HCT116 (cell line): ENCODE results near the gene DKK3. TPM values are rescaled to one million over a fixed set of nuclear protein-coding genes. Genes with fewer than 3 reads are reported as not detected.
"Not testable (repeated sequence)": the region's sequence is repeated elsewhere in the genome, so short reads cannot be mapped to it uniquely, and the experiment has no call there.

ENCODE experiments used
- ATAC-seq: fragments of 200-7000 bp; cut with Tn5 transposase; 2 replicates; pipeline ENCODE4 v1.9.1; 2020; ENCODE audit warnings: mild to moderate bottlenecking, moderate library complexity
- BruUV-seq: library from RNA; stranded (reverse); fragments of 400-500 nt; replicated peaks from 2 replicates; lab custom pipeline; 2021; lab: Mats Ljungman, UMichigan
- CTCF ChIA-PET: fragments of 300-600 bp; sonication (Branson Sonifier 250); formaldehyde crosslinking; loops from one replicate; lab custom pipeline; 2021; ENCODE audit warnings: antibody characterized with exemption; lab: Charles Lee
- POLR2A ChIA-PET: fragments of 300-600, 350-600 bp; sonication (Branson Sonifier 250); formaldehyde crosslinking; loops from one replicate; lab custom pipeline; 2021; ENCODE audit warnings: antibody characterized with exemption; lab: Charles Lee
- RAD21 ChIA-PET, 2 experiments: fragments of 300-600 bp; sonication (Branson Sonifier 250); formaldehyde crosslinking; loops; one replicate each; lab custom pipeline; 2023; ENCODE audit warnings: low total read pairs in 2 of 2; ENCODE audit not compliant: uncharacterized antibody in 2 of 2, unreplicated experiment in 2 of 2, low non-redundant PET in 1 of 2; lab: Charles Lee
- DNase-seq: peaks from one replicate; pipeline ENCODE4 v3.0.0-alpha.2; 2010; ENCODE audit warnings: low read depth, low spot score
- H2AFZ ChIP-seq: fragments of 200-600 bp; shearing (Covaris generic), sonication (generic); 2 replicates; pipeline ENCODE4 v1.6.1; 2017; ENCODE audit warnings: low read depth, mixed run types, mixed read lengths, antibody characterized with exemption, low read length; ENCODE audit not compliant: poor library complexity, severe bottlenecking
- H3K27ac ChIP-seq: 2 replicates; pipeline ENCODE4 v1.5.1; 2012; ENCODE audit warnings: low read depth, low read length
- H3K27me3 ChIP-seq: fragments of 200-600 bp; sonication (generic); 2 replicates; pipeline ENCODE4 v1.6.1; 2016; ENCODE audit warnings: mixed run types, low read length, mixed read lengths; ENCODE audit not compliant: insufficient read depth
- H3K36me3 ChIP-seq, 2 experiments: fragments of 200-500 bp in 1 of 2; fragments of 200-600 bp in 1 of 2; sonication (Bioruptor generic) in 1 of 2; sonication (generic) in 1 of 2; 2 replicates each; pipeline versions ENCODE4 v1.5.1 to v1.6.1; 2014 to 2016; ENCODE audit warnings: low read length in 2 of 2, inconsistent platforms in 1 of 2, mixed read lengths in 1 of 2, mixed run types in 1 of 2; ENCODE audit not compliant: insufficient read depth in 2 of 2, control insufficient read depth in 1 of 2
- H3K4me1 ChIP-seq, 2 experiments: fragments of 200-600 bp in 1 of 2; sonication (generic) in 1 of 2; 2 replicates each; pipeline versions ENCODE4 v1.5.1 to v1.6.1; 2012 to 2017; ENCODE audit warnings: low read length in 2 of 2, inconsistent platforms in 1 of 2, mild to moderate bottlenecking in 1 of 2, mixed read lengths in 1 of 2, mixed run types in 1 of 2, moderate library complexity in 1 of 2; ENCODE audit not compliant: insufficient read depth in 2 of 2, control insufficient read depth in 1 of 2
- H3K4me2 ChIP-seq: fragments of 200-600 bp; sonication (generic); 2 replicates; pipeline ENCODE4 v1.6.1; 2017; ENCODE audit warnings: mixed run types, low read length, mixed read lengths
- H3K4me3 ChIP-seq, 2 experiments: fragments of 200-600 bp in 1 of 2; sonication (generic) in 1 of 2; replicated peaks in 1 of 2; 2 replicates each; pipeline ENCODE4 v1.5.1; 2011 to 2016; ENCODE audit warnings: low read length in 2 of 2, control low read depth in 1 of 2, low read depth in 1 of 2, mild to moderate bottlenecking in 1 of 2, mixed read lengths in 1 of 2, mixed run types in 1 of 2
- H3K79me2 ChIP-seq: fragments of 200-600 bp; sonication (generic); 2 replicates; pipeline ENCODE4 v1.6.1; 2017; ENCODE audit warnings: mild to moderate bottlenecking, mixed run types, low read length, moderate library complexity, mixed read lengths; ENCODE audit not compliant: insufficient read depth
- H3K9ac ChIP-seq: fragments of 200-600 bp; sonication (generic); 2 replicates; pipeline ENCODE4 v1.6.1; 2016; ENCODE audit warnings: low read length, mixed read lengths
- H3K9me2 ChIP-seq: fragments of 200-600 bp; sonication (generic), shearing (Covaris generic); 2 replicates; pipeline ENCODE4 v1.6.1; 2017; ENCODE audit warnings: mixed run types, mild to moderate bottlenecking, moderate library complexity; ENCODE audit not compliant: insufficient read depth
- H3K9me3 ChIP-seq, 2 experiments: fragments of 200-500 bp in 1 of 2; fragments of 200-600 bp in 1 of 2; sonication (Bioruptor generic) in 1 of 2; sonication (generic) in 1 of 2; 2 replicates each; pipeline ENCODE4 v1.6.1; 2014 to 2017; ENCODE audit warnings: low read length in 2 of 2, mixed read lengths in 2 of 2, inconsistent platforms in 1 of 2, low read depth in 1 of 2, mild to moderate bottlenecking in 1 of 2, mixed run types in 1 of 2, moderate library complexity in 1 of 2; ENCODE audit not compliant: control insufficient read depth in 1 of 2, insufficient read depth in 1 of 2
- H4K20me1 ChIP-seq: fragments of 200-600 bp; sonication (generic), shearing (Covaris generic); 2 replicates; pipeline ENCODE4 v1.6.1; 2017; ENCODE audit warnings: mixed run types, mild to moderate bottlenecking, moderate library complexity; ENCODE audit not compliant: insufficient read depth
- CEBPB ChIP-seq: IDR thresholded peaks from 2 replicates; pipeline ENCODE4 v1.6.1; 2012; ENCODE audit warnings: low read depth
- ELF1 ChIP-seq: IDR thresholded peaks from 2 replicates; pipeline ENCODE4 v1.6.1; 2012; ENCODE audit warnings: low read depth, borderline replicate concordance
- EZH2 ChIP-seq: fragments of 200-600 bp; sonication (generic); IDR thresholded peaks from 2 replicates; pipeline ENCODE4 v1.6.1; 2017; ENCODE audit warnings: antibody characterized with exemption, mixed run types
- EZH2phosphoT487 ChIP-seq: fragments of 200-600 bp; IDR thresholded peaks from 2 replicates; pipeline ENCODE4 v1.6.1; 2018; ENCODE audit warnings: antibody characterized with exemption, borderline replicate concordance
- FOSL1 ChIP-seq: IDR thresholded peaks from 2 replicates; pipeline ENCODE4 v1.6.1; 2012; ENCODE audit warnings: low read depth
- JUND ChIP-seq: IDR thresholded peaks from 2 replicates; pipeline ENCODE4 v1.6.1; 2012
- MAX ChIP-seq: IDR thresholded peaks from 2 replicates; pipeline ENCODE4 v1.6.1; 2012
- POLR2A ChIP-seq: IDR thresholded peaks from 2 replicates; pipeline ENCODE4 v1.7.0; 2011; ENCODE audit warnings: borderline replicate concordance; ENCODE audit not compliant: insufficient read depth, insufficient read length; ENCODE audit errors: extremely low read depth
- REST ChIP-seq: IDR thresholded peaks from 2 replicates; pipeline ENCODE4 v1.6.1; 2012; ENCODE audit warnings: low read depth
- SIN3A ChIP-seq: IDR thresholded peaks from 2 replicates; pipeline ENCODE4 v1.6.1; 2012; ENCODE audit warnings: low read depth
- SP1 ChIP-seq: IDR thresholded peaks from 2 replicates; pipeline ENCODE4 v1.6.1; 2012; ENCODE audit warnings: low read depth
- ZBTB33 ChIP-seq: IDR thresholded peaks from 2 replicates; pipeline ENCODE4 v1.6.1; 2011; ENCODE audit warnings: mild to moderate bottlenecking, low read length, moderate library complexity; ENCODE audit not compliant: insufficient replicate concordance; ENCODE audit errors: extremely low read depth
- intact Hi-C: fragments of 100-400 bp; cut with micrococcal nuclease; formaldehyde crosslinking; loops from 2 replicates; pipeline ENCODE4 v1.10.0; 2022
- total RNA-seq: library from RNA; stranded (reverse); gene quantifications from one replicate; pipeline ENCODE4 v1.2.1, GENCODE V29; 2021; ENCODE audit not compliant: unreplicated experiment

DKK3 gene
- total RNA-seq, 1 experiment from 2014 or later: 0.49 TPM

DNA sequence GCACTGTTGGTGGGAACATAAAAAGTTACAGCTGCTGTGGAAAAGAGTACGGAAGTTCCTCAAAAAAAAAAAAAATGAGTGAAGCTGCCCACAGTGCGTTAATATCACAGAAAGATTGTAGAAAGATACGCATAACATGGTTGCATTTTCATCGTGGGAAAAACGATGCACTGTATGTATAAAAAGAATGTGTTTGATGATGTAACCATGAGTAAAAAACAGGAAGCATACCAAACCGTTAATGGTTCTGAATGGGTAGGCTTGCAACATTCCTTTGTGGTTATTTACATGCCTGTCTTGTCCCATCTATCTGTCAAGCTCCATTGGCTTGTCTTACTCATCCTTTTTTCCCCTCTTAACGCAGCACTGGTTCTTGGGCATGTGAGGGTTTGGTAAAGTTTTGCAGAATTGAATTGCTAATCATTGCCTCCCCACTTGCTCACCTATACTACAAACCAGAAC is 33.8 kb upstream of the DKK3 start:
- H3K9ac ChIP-seq: no peak overlapping the region
- H2AFZ ChIP-seq: peak overlapping the region; percentile 78
- H3K27me3 ChIP-seq: no peaks in the 10 kb centered on the region
- peaks cover 8 to 40% of the 10 kb centered on the region in 2 experiments; a peak in 2 of 4 replicates for H3K4me1 ChIP-seq
- ATAC-seq (no peak), DNase-seq (peak; percentile 44)
- no peaks in the 10 kb centered on the region for H3K9me2 ChIP-seq
- H3K36me3 ChIP-seq: no peaks in the 10 kb centered on the region; a peak in 1 of 4 replicates
- no peaks in the 10 kb centered on the region for H3K79me2 ChIP-seq
- no peaks in the 10 kb centered on the region for H4K20me1 ChIP-seq
- H3K4me2 ChIP-seq: peak overlapping the region; percentile 11; the same call in 1 of the 2 replicates
- TF ChIP-seq MAX: peak; percentile 38
- TF ChIP-seq ZBTB33: no peak
- TF ChIP-seq SP1: peak; percentile 62
- peak; percentile 58 for TF ChIP-seq JUND
- no peak for TF ChIP-seq EZH2
- TF ChIP-seq SIN3A: peak; percentile 39; the same call in 1 of the 2 replicates
- peak; percentile 55; the same call in 1 of the 2 replicates for TF ChIP-seq FOSL1
- TF ChIP-seq ELF1: no peak
- peak; percentile 86; the same call in 1 of the 2 replicates for TF ChIP-seq CEBPB
- TF ChIP-seq REST: no peak
- TF ChIP-seq EZH2phosphoT487: no peak
- no peak for TF ChIP-seq POLR2A
- no TSS peak for BruUV-seq
- ChIA-PET CTCF (no interaction called here), POLR2A (interaction anchor here (0.6 kb wide), 1 partner anchor 21 kb away, joined by 4 read pairs; no protein-coding TSS in a partner anchor), RAD21 (no interaction called here)
- H3K27ac ChIP-seq: no peak overlapping the region
- intact Hi-C loops: loop anchor here (5.0 kb wide), 4 partner anchors 55 to 1110 kb away; no protein-coding TSS in a partner anchor
- H3K9me3 ChIP-seq: no peaks in the 10 kb centered on the region
- H3K4me3 ChIP-seq: no peak overlapping the region

- H3K4me2 ChIP-seq, H3K27ac ChIP-seq, ATAC-seq, H2AFZ ChIP-seq, POLR2A ChIA-PET, H3K36me3 ChIP-seq, DNase-seq, H3K9ac ChIP-seq, H3K4me3 ChIP-seq, RAD21 ChIA-PET, H3K79me2 ChIP-seq, H3K9me2 ChIP-seq, H3K9me3 ChIP-seq, H3K27me3 ChIP-seq, H4K20me1 ChIP-seq, BruUV-seq: not testable (repeated sequence)
- intact Hi-C loops: loop anchor here (5.0 kb wide), 4 partner anchors 53 to 1108 kb away; no protein-coding TSS in a partner anchor
- CTCF ChIA-PET: interaction anchor here (1.3 kb wide), 1 partner anchor 247 kb away, joined by 4 read pairs; no protein-coding TSS in a partner anchor
- peaks cover 8 to 36% of the 10 kb centered on the region in 2 experiments; a peak in 2 of 4 replicates for H3K4me1 ChIP-seq
These were observed 32.3 kb upstream of the DKK3 start for GRCh38 chr11:12040719-12041118.
